Large intestine (tissue), 3 donors: ENCODE results near the gene TGFBR2. TPM values are rescaled to one million over a fixed set of nuclear protein-coding genes. Genes with fewer than 3 reads are reported as not detected.

ENCODE experiments used
- DNase-seq, 2 donors: peaks; one replicate each; pipeline versions ENCODE4 v3.0.0 to v3.0.0-alpha.2; 2013
- H3K27ac ChIP-seq: one replicate; pipeline ENCODE4 v1.5.1; 2013; ENCODE audit warnings: low read length
- H3K27me3 ChIP-seq: 2 replicates; pipeline ENCODE4 v1.6.1; 2013; ENCODE audit warnings: low read length; ENCODE audit not compliant: control insufficient read depth, insufficient read depth
- H3K36me3 ChIP-seq: 2 replicates; pipeline ENCODE4 v1.6.1; 2013; ENCODE audit warnings: low read length; ENCODE audit not compliant: control insufficient read depth, insufficient read depth
- H3K4me1 ChIP-seq: one replicate; pipeline ENCODE4 v1.6.1; 2013; ENCODE audit warnings: low read length; ENCODE audit not compliant: control insufficient read depth, insufficient read depth
- H3K4me3 ChIP-seq: one replicate; pipeline ENCODE4 v1.5.1; 2013; ENCODE audit warnings: low read length
- H3K9me3 ChIP-seq: one replicate; pipeline ENCODE4 v1.6.1; 2013; ENCODE audit warnings: mild to moderate bottlenecking, low read depth, low read length, moderate library complexity; ENCODE audit not compliant: control insufficient read depth
- WGBS: methylation state at CpG from one replicate; pipeline ENCODE4 v1.1.5; 2013; ENCODE audit warnings: low lambda C conversion rate; ENCODE audit not compliant: insufficient coverage; 5-methylcytosine and 5-hydroxymethylcytosine counted together
- polyA plus RNA-seq: library from polyadenylated mRNA; unstranded; fragments of 120-200 nt; gene quantifications from one replicate; pipeline ENCODE4 v1.2.1, GENCODE V29; 2013

Gene TGFBR2
- polyA plus RNA-seq, 1 donor = 62.9 TPM

- DNase-seq = peak in 1 of 2 donors; percentile 33
- Histone ChIP-seq H3K27me3 (no peaks in the 10 kb centered on the region), H3K4me1 (peaks cover 4% of the 10 kb centered on the region), H3K9me3 (no peaks in the 10 kb centered on the region), H3K4me3 (no peak overlapping the region), H3K27ac (peak overlapping the region; percentile 11), H3K36me3 (peaks cover 53% of the 10 kb centered on the region)
- 83% methylated on average over 2 of the region's 9 CpGs for WGBS
These were observed 52.1 kb downstream of the TGFBR2 start for GRCh38 chr3:30658328-30659052.

GRCh38 chr3:30659270-30660130 lies 53.1 kb downstream of the TGFBR2 start:
- Histone ChIP-seq H3K4me1 (peaks cover 4% of the 10 kb centered on the region), H3K27me3 (no peaks in the 10 kb centered on the region), H3K36me3 (peaks cover 45% of the 10 kb centered on the region), H3K27ac (no peak overlapping the region), H3K4me3 (no peak overlapping the region), H3K9me3 (no peaks in the 10 kb centered on the region)
- DNase-seq = no peak
- WGBS = 100% methylated on average over 1 of the region's 7 CpGs

- peaks cover 39% of the 10 kb centered on the region for H3K36me3 ChIP-seq
- no peak overlapping the region for H3K27ac ChIP-seq
- H3K4me1 ChIP-seq = peaks cover 4% of the 10 kb centered on the region
- WGBS = no CpG with 5 or more reads among the region's 3 CpGs
- no peaks in the 10 kb centered on the region for H3K9me3 ChIP-seq
- H3K4me3 ChIP-seq = no peak overlapping the region
- no peaks in the 10 kb centered on the region for H3K27me3 ChIP-seq
- no peak for DNase-seq
These were observed 53.7 kb downstream of the TGFBR2 start for GRCh38 chr3:30660136-30660535.

DNA sequence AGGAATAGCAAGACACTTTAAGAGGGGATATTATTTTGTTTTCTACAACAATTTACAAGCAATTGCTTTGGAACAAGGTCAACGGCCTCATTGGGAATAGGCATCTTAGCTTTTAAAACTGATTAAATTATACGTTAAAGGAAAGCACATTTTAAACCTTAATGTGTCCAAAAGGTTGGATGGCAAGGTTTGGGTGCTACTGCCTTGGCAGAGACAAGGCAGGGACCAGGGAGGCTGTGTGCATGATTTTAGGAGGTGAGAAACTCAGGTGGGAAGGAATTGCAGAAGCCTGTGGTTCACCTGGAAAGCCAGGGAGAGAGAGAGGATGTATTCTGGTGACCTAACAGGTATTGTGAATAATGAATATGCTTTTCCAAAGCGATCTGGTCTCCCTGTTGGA lies 54.3 kb downstream of the TGFBR2 start:
- H3K27me3 ChIP-seq = no peaks in the 10 kb centered on the region
- peaks cover 7% of the 10 kb centered on the region for H3K4me1 ChIP-seq
- H3K9me3 ChIP-seq = no peaks in the 10 kb centered on the region
- peaks cover 35% of the 10 kb centered on the region for H3K36me3 ChIP-seq
- no peak for DNase-seq
- no peak overlapping the region for H3K4me3 ChIP-seq
- WGBS = 100% methylated on average over 2 of the region's 3 CpGs
- no peak overlapping the region for H3K27ac ChIP-seq

GRCh38 chr3:30661098-30661873 lies 54.9 kb downstream of the TGFBR2 start:
- H3K27ac ChIP-seq = no peak overlapping the region
- no peak for DNase-seq
- no peaks in the 10 kb centered on the region for H3K9me3 ChIP-seq
- H3K36me3 ChIP-seq = peaks cover 30% of the 10 kb centered on the region
- H3K27me3 ChIP-seq = no peaks in the 10 kb centered on the region
- no peak overlapping the region for H3K4me3 ChIP-seq
- WGBS = 90% methylated on average over 2 of the region's 2 CpGs
- peaks cover 7% of the 10 kb centered on the region for H3K4me1 ChIP-seq

DNA sequence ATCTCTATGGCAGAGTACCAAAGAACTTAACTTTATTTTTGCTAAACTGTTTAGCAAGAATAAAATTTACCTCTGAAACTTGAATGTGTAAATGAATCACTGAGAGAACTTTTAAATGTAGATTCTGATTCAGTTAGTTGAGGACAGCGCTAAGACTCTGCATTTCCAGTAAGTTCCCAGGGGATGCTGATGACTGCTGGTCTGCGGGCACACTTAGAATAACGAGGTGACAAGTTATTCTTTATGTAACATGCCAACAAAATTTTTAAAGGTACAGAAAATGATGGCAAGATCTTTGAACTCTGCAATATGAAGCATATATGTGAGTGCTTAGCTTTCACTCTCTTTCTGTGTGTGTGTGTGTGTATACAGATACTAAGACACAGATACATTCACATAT lies 56.4 kb downstream of the TGFBR2 start:
- no peak for DNase-seq
- H3K27me3 ChIP-seq = no peaks in the 10 kb centered on the region
- no peak overlapping the region for H3K4me3 ChIP-seq
- no CpG with 5 or more reads among the region's 3 CpGs for WGBS
- peaks cover 18% of the 10 kb centered on the region for H3K36me3 ChIP-seq
- peaks cover 6% of the 10 kb centered on the region for H3K4me1 ChIP-seq
- no peak overlapping the region for H3K27ac ChIP-seq
- H3K9me3 ChIP-seq = no peaks in the 10 kb centered on the region

DNA sequence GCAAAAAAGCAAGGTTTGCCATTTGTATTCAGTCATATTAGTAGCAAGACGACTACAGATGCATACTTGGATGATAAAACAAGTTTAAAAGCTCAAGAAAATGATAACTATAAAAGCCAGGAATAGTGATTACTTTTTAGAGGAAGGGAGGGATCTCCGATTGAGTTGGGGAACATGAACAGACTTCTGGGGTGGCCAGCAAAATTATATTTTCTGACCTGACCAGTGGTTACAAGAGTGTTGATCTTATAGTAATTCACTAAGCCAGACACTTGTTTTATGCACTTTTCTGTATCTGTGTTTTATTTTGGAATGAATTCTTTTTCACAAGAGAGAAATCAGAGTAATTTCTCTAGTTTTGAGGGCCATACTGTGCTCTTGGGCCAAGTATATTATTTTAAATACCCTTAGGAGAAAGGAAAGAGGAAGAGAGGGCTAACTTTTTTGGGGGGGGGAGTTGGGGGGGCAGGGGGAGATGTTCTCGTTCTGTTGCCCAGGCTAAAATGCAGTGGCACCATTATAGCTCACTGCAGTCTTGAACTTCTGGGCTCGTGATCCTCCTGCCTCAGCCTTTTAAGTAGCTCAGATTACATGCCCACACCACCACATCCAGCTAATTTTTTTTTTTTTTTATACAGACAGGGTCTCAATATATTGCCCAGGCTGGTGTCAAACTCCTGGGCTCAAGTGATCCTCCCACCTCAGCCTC lies 57.3 kb downstream of the TGFBR2 start:
- WGBS = 100% methylated on average over 1 of the region's 4 CpGs
- no peak for DNase-seq
- H3K4me3 ChIP-seq = no peak overlapping the region
- H3K27me3 ChIP-seq = no peaks in the 10 kb centered on the region
- H3K27ac ChIP-seq = no peak overlapping the region
- H3K9me3 ChIP-seq = no peaks in the 10 kb centered on the region
- peaks cover 23% of the 10 kb centered on the region for H3K36me3 ChIP-seq
- H3K4me1 ChIP-seq = peaks cover 5% of the 10 kb centered on the region

DNA sequence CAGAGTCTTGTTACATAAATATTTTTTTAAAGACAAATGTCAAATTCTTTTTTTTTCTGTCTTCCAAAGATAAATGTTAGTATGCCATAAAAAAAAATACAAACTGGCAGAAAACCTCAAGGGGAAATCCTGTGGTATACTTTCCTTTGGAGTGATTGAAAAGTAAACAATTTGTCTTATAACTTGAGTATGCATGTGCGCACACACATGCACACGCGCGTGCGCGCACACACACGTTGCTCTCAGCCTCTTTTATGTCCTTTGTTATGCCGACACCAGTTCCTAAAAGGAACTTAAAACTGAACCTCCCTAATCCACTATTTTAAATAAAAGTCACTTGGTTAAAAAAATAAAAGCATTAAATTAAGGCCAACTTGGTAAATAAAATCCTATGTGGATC lies 58.1 kb downstream of the TGFBR2 start:
- 100% methylated on average over 7 of the region's 8 CpGs for WGBS
- Histone ChIP-seq H3K27ac (no peak overlapping the region), H3K4me1 (peaks cover 4% of the 10 kb centered on the region)

GRCh38 chr3:30664884-30665283 lies 58.5 kb downstream of the TGFBR2 start:
- no peak for DNase-seq
- no peaks in the 10 kb centered on the region for H3K27me3 ChIP-seq
- H3K9me3 ChIP-seq = no peaks in the 10 kb centered on the region
- WGBS = no CpG with 5 or more reads among the region's 6 CpGs
- H3K36me3 ChIP-seq = peaks cover 27% of the 10 kb centered on the region
- H3K4me3 ChIP-seq = no peak overlapping the region
- H3K27ac ChIP-seq = no peak overlapping the region
- peaks cover 3% of the 10 kb centered on the region for H3K4me1 ChIP-seq

More for the DNA sequence above, 58.1 kb downstream of the TGFBR2 start:
- Histone ChIP-seq H3K36me3 (peaks cover 27% of the 10 kb centered on the region), H3K27me3 (no peaks in the 10 kb centered on the region), H3K4me3 (no peak overlapping the region), H3K9me3 (no peaks in the 10 kb centered on the region)
- no peak for DNase-seq

- H3K27me3 ChIP-seq = no peaks in the 10 kb centered on the region
- no peak for DNase-seq
- H3K4me1 ChIP-seq = peaks cover 3% of the 10 kb centered on the region
- no peaks in the 10 kb centered on the region for H3K9me3 ChIP-seq
- no peak overlapping the region for H3K4me3 ChIP-seq
- H3K36me3 ChIP-seq = peaks cover 31% of the 10 kb centered on the region
- WGBS = no CpG with 5 or more reads among the region's 2 CpGs
- H3K27ac ChIP-seq = no peak overlapping the region
These were observed 59.1 kb downstream of the TGFBR2 start for GRCh38 chr3:30665539-30665938.
